Ecto neural progenitor cell (in vitro differentiated cells): Measurements from ENCODE around the gene RSPO1.

Experiments
- DNase-seq: peaks from one replicate; pipeline ENCODE4 v3.0.0-alpha.2; 2018; ENCODE audit warnings: low spot score

The RSPO1 gene

DNA sequence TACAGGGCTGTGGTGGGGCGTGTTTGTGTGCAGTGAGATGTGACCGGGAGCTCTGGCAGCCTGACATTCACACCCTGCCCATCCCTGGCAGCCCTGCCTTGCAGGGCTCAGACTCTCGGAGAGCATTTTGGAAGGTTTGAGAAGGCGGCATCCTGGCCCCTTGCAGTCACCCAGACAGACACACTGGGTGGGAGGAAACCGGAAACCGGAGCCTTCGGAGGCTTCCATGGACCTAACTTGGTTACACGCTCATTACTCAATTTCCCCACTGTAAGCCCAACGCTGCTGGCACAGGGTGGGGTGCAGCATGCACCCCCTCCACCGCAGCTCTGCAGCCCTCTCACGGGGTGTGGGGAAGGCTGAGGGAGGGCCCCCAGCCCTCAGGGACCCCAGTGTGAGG, 22.2 kb upstream of the RSPO1 start:
- no peak for DNase-seq

GRCh38 chr1:37656026-37656425, 21.3 kb upstream of the RSPO1 start:
- DNase-seq: no peak

- no peak for DNase-seq
These were observed 20.6 kb upstream of the RSPO1 start for GRCh38 chr1:37655274-37655673.

GRCh38 chr1:37653906-37654305, 19.2 kb upstream of the RSPO1 start:
- no peak for DNase-seq

DNA sequence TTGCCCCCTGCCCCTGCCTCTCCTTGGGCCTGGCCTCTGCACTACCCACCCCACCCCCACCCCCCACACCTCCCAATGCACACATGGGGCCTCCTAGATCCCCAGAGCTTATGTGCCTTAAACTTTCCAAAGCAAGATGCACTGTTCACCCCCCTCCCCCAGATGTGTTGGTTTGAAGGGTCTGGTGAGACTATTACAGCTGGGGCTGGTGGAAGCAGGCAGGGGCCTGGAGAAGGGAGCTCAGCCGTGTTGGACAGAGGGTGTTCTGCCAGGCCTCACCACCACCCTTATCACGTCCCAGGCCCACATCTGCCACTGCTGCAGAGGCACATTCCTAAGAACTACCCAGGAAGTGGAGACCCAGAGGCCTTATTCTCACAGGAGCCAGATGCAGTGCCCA, 18.3 kb upstream of the RSPO1 start:
- DNase-seq: no peak

- no peak for DNase-seq
These were observed 17.1 kb upstream of the RSPO1 start for GRCh38 chr1:37651803-37652202.

- DNase-seq: no peak
These were observed 16.0 kb upstream of the RSPO1 start for GRCh38 chr1:37650721-37651120.

GRCh38 chr1:37650173-37650572, 15.5 kb upstream of the RSPO1 start:
- no peak for DNase-seq

- DNase-seq: no peak
These were observed 12.6 kb upstream of the RSPO1 start for GRCh38 chr1:37647281-37647680.

DNA sequence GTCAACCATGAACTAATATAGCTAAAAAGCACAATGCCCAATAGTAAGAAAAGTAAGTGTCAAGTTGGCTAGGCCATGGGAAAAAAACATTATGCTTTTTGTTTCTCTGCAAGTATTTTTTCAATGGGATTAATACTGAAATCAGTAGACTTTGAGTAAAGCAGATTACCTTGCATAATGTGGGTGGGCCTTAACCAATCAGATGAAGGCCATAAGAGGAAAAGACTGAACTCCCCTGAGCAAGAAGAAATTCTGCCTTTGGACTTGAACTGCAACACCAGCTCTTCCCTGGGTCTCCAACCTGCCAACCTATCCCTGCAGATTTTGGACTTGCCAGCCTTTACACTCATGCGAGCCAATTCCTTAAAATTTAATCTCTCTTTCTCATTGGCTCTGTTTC, 6.4 kb upstream of the RSPO1 start:
- no peak for DNase-seq

DNA sequence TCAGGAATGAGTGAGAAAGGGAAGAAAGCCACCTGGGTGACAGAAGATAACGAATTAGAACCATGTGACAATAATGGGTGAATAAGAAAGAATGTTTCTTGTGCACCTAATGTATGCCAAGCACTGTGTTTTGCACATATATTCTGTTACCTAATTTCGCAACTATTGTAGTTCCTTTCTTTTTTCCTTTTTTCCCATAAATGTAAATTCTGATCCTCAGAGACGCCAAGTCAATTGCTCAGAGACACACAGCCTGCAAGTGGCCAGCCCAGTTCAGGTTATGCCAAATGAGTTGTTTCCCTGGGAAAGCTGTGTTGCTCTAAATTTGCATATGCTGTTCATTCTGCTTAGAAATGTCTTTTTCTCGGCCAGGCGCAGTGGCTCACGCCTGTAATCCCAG, 1.7 kb upstream of the RSPO1 start:
- no peak for DNase-seq

GRCh38 chr1:37634992-37635902, 555 bp upstream of the RSPO1 start:
- DNase-seq: no peak

DNA sequence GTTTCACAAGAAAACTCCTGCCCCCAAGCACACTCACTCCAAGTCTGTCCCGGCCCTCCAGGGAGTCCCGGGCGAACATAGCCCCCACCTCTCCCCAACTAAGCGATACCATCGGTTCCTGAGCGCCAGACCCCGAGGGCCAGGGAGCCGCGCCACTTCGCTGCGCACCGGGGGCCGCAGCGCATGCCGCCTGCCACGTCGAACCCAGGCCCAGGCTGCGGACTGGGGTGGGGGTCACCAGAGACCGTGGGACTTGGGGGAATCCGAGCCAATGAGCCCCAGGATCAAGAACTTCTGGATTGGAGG, 801 bp downstream of the RSPO1 start:
- DNase-seq: no peak

GRCh38 chr1:37633040-37633937, 1.4 kb downstream of the RSPO1 start:
- no peak for DNase-seq

GRCh38 chr1:37631036-37631435, 3.7 kb downstream of the RSPO1 start:
- no peak for DNase-seq

DNA sequence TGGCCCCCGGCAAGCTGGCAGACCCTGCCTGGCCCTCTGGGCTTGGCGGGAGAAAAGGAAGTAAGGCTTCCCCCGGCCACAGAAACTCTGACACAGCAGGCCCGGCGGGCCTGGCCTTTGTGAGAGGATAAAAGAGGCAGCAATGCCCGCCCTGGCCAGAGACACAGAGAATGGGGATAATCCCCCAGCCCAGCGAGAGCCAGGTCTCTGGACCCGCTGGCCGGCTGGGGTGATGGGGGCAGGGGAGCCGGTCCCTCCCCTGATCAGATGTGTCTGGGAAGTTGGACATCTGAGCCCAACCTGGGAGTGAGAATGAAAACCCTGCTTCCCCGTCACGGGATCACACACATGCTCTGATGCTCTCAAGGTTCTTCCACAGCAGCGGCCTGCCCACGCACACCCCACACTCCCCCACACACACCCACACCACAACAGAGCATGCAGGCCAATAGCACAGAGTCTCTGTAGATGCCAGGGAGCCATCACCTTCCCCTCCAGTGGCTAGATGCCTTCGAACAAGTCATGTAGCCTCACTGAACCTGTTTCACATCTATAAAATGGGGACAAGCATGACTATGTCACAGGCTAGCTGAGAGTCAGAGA, 4.2 kb downstream of the RSPO1 start:
- peak; percentile 90 for DNase-seq

DNA sequence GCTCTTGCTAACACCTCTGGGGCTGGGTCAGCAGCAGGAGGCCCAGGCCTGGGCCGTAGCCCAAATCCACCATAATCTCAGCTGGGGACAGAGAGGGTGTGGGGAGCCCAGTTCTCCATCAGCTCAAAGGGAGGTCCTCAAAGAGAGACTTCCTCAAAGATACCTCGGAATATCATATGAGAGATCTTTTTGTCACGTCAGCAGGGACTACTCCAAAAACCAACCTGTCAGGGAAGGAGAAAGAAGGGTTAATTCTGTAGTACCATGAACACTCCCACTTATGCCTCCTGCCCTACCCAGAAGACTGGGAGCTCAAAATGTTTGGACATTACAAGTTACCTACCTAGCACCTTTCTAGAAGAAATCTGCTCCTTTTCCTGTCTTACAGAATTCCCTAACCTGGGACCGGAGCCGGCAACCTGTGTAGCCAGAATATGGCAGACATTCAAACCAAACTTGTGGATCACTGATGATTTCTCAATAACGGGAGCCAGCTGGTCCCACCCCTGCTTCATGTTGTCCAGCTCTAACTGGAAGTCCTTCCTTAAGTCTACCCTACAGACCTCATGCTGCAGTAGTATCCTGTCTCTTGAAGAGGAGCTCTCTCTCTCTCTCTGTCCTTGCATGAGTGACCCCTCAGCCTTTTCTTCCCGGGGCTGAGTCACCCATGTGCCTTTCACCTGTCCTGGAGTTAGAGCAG, 4.8 kb downstream of the RSPO1 start:
- no peak for DNase-seq

DNA sequence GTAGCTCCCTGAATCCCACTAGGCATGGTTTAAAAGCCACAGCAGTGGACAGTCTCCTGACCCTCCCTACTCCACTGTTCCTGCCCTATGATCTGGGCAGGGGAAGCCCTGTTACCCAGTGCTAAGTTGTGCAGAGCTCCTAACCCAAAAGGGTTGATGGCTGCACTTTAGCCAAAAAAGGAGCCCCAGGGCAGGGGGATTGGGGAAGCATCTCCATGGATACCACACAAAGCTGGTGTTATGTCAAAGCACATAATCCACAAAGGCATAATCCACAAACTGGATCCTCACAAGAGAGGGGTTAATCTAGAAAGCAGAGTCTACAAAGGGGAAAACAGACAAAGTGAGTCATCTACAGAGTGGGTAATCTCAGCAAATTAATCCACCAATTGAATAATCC, 5.7 kb downstream of the RSPO1 start:
- DNase-seq: peak; percentile 66

DNA sequence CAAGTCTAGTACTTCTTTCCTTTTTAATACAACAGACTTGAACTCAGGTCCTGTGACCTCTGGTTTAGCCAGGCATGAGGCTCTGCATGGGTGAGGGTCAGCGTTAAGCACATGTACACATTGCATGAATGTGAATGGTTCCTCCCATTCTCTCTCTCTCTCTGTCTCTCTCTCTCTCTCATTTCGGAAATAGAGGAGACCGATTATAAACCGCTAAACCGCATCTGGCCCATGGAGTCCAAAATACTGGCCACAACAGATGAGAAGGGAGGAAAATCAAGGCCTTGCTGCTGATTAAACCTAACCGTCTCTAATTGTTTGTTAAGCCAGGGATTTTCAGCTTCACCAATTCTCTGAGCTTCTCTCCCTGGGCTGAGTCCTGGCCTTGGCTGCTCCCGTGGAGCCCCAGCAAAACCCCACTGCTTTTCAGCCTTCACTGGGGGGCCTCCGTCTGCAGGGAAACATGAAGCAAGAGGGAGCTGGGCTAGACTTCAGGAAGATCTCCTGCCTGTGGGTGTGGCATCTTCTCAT, 6.6 kb downstream of the RSPO1 start:
- no peak for DNase-seq

- DNase-seq: no peak
These were observed 12.6 kb downstream of the RSPO1 start for GRCh38 chr1:37622131-37622530.

GRCh38 chr1:37621326-37621870, 13.3 kb downstream of the RSPO1 start:
- DNase-seq: no peak

DNA sequence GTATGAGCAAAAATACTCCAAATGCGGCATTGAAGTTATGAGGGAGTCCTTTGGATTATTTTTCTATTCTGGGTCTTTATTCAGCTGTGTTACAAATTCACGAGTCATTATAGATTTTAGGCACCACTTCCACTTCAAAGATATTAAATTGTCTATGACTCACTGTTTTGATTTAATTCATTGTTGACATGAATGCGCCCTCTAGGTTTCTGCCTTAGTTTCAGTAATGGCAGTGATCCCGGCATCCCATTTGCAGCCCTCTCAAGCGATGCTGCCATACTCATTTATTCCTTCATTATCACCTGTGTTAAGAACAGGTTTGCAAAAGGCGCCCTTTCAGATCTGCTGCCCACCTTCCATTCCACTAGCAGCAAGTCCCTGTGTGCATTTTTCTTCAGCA, 14.0 kb downstream of the RSPO1 start:
- no peak for DNase-seq
